NT2/D1 (cell line): ENCODE data around the gene NIT2.

Experiments used
- SUZ12 ChIP-seq: IDR thresholded peaks from 2 replicates; pipeline ENCODE4 v1.6.1; 2011; ENCODE audit not compliant: insufficient read length, insufficient read depth; ENCODE audit errors: extremely low read depth
- ZNF274 ChIP-seq: IDR thresholded peaks from 2 replicates; pipeline ENCODE4 v1.6.1; 2011; ENCODE audit warnings: mild to moderate bottlenecking, low read depth, low read length

DNA sequence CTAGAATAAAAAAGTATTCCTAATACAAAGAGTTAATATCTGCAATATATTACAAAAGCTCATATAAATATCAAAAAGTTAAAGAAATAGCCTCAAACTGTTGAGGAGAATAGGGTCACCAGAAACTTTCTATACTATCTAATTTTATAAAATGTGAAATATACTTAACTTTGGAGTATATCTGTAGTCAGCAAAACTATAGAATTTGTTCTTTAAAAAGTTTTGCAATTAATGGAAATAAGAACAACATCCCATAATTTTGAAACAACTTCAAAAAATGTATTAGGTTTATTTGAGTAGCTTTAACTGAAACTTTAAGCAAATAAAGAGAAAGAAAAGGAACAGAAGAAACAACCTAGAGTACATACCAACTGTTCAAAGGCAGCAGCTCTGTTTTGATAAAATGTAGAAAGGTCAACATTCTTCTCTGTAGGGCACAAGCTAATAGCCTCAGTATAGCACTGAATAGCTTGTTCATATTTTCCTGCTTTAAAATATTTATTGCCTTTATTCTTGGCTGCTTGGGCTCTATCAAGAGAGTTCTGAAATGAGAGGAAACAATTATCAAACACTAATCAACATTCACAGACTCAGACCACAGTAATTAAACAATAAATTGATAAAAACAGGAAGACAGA lies 52.0 kb downstream of the NIT2 start:
- TF ChIP-seq ZNF274 (no peak), SUZ12 (no peak)
